OCI-LY1 (cell line): ENCODE results near the gene TES.

ENCODE experiments used
- EZH2 ChIP-seq: fragments of 200-600 bp; sonication (generic), shearing (Covaris generic); IDR thresholded peaks from 2 replicates; pipeline ENCODE4 v1.8.0; 2017; ENCODE audit warnings: borderline replicate concordance, mixed run types, mild to moderate bottlenecking, antibody characterized with exemption, low read length, moderate library complexity, mixed read lengths
- TF ChIP-seq, protein P1 (sequence below): fragments of 200-600 bp; sonication (generic), shearing (Covaris generic); IDR thresholded peaks from 2 replicates; pipeline ENCODE4 v1.5.1; 2017; ENCODE audit warnings: mild to moderate bottlenecking, antibody characterized with exemption, low read length, moderate library complexity, mixed read lengths

DNA sequence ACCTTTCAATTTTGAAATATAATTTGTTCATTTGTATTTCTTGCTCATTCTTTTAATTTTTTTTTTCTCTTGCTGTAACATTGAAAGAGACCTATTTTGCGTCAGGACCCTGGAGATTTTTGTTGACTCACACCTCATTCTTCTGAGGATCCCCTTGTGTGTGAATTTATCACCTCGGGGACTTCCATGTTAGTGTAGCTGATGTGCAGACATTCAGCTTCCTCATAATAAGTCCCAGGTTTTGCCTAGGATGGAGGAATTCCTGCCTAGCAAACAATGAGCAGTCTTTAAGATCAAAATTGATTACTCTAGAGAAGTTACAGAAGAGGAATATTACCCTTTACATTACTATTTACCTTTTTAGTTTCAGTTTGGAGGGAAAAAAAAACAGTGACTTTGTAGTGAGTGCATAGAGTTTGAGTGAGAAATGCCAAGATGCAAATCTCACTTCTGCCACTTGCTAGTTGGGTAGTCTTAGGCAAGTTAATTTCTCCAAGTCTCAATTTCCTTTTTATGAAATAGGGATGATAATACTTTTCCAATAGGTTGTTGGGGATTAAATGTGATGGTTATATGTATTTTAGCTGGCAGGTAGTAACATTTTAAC lies 14.3 kb downstream of the TES start:
- TF ChIP-seq, protein P1, sequence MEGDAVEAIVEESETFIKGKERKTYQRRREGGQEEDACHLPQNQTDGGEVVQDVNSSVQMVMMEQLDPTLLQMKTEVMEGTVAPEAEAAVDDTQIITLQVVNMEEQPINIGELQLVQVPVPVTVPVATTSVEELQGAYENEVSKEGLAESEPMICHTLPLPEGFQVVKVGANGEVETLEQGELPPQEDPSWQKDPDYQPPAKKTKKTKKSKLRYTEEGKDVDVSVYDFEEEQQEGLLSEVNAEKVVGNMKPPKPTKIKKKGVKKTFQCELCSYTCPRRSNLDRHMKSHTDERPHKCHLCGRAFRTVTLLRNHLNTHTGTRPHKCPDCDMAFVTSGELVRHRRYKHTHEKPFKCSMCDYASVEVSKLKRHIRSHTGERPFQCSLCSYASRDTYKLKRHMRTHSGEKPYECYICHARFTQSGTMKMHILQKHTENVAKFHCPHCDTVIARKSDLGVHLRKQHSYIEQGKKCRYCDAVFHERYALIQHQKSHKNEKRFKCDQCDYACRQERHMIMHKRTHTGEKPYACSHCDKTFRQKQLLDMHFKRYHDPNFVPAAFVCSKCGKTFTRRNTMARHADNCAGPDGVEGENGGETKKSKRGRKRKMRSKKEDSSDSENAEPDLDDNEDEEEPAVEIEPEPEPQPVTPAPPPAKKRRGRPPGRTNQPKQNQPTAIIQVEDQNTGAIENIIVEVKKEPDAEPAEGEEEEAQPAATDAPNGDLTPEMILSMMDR: no peak
- no peak for TF ChIP-seq EZH2
